Stimulated activated CD4-positive, alpha-beta T cell treated with anti-CD3 and anti-CD28 coated beads, Interleukin-15, amount 100 ng/mL, for 24 hours (primary cell): Measurements from ENCODE around the gene OTUD7B.
"Not testable (repeated sequence)": the region's sequence is repeated elsewhere in the genome, so short reads cannot be mapped to it uniquely, and the experiment has no call there.

ENCODE experiments used
- DNase-seq: peaks from one replicate; pipeline ENCODE4 v3.0.0-alpha.2; 2020

The OTUD7B gene

DNA sequence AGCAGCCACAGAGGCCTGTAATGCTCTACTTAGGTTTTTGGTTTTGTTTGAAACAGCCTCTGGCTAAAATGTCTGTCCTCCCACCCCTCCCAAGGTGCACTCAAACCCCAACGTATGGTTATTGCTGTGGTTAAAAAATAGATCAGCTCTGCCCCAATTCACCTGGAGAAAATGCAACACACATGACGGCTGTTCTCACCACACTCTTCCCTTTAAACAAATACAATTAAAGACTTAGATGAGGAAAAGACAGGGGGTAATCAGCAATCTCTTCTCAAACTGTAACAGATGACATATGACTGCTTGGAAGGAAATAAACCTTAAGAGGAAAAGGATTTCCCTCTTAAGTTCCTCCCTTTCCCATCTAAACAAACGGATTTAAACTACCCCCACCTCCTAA is 67.6 kb downstream of the OTUD7B start:
- no peak for DNase-seq

DNA sequence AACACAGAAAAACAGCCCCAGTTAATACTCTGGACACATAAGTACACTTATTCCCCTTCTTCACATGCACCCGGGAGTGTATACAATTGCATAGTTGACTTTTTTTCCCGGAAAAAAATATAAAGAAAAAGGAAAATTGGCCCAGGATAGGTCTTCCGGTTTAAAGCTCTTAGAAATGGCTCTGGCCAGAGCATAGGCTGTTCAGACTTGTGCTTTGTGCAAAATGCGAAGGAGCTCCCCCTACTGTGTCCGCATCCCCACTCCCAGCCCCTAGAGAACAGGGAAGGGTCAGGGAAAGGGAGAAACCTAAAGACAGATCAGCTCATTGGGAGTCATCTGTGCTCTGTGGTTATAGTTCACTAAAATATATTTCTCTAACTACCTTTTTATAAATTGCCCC is 68.3 kb downstream of the OTUD7B start:
- no peak for DNase-seq

DNA sequence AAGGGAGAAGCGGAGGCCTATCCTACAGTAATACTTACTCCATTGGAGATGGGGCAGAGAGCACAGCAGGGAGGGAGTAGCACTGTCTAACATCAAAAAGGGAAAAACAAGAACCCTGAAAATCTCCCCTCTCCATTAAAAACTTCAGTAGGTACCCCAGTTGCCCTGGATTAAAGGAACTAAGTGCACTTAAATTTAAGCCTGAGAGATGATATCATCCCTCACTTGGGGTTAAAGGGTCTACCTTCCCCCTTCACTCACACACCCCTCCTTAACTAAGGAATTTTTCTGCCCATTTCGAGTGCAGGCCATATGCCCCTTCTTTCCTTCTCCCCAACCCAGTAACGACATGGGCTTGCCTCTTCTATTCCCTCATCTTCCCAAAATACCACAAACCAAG is 70.1 kb downstream of the OTUD7B start:
- DNase-seq: no peak

DNA sequence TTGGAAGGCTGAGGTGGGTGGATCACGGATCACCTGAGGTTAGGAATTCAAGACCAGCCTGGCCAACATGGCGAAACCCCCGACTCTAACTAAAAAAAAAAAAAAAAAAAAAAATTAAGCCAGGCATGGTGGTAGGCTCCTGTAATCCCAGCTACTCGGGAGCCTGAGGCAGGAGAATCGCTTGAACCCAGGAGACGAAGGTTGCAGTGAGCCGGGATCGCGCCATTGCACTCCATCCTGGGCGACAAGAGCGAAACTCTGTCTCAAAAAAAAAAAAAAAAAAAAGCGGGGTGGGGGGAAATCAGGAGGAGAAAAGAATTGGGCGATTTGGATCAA is 71.9 kb downstream of the OTUD7B start:
- not testable (repeated sequence) for DNase-seq

DNA sequence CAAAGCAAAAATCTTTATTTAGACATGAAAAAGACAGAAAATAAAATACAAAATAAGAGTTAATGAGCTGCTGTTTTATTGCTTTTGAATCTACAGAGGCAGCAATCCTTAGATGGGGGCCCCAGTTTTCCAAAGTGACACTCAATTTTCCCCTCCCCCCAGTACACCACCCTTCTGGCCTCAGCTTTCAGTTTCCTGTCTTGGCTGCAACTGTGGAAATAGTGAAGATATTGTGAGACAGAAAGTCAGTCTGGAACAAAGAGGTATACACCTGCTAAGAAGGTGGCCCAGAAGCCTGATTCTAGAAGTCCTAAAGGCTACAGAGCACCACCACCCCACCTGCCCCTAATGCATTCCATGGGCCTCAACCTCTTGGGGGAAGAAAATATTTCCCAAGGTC is 72.8 kb downstream of the OTUD7B start:
- peak; percentile 30 for DNase-seq

DNA sequence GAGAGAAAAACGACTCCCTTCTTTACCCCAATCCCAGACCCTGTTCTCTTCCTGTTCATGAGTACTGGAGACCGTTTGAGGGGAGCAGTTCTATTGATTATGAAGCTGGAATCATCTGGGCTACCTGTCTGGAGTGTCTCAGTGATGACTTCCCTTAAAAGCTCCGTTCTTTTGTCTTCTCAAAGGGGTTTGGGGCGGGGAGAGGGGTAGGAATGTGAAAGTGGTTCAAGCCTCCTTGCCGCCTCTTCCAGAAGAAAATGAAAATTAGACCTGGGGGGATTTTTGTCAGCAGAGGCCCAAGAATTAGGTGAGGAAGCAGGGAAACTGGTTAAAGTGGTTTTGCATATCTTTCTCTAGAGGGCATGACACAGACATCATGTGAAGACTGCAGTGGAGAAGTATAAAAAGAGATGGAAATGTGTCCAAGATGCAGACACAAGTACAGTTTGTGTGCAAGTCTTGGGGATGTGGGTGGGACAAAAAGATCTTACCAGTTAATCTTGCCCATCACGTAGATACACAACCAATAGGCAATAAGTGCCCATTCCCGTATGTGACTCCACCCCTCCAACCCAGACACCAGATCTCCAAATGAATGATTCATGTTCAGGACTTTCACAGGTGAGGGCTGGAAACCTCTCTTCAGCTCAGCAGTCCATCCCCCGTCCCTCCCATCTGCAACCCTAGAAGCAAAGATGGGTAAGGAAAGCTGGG is 73.4 kb downstream of the OTUD7B start:
- DNase-seq: peak; percentile 27

DNA sequence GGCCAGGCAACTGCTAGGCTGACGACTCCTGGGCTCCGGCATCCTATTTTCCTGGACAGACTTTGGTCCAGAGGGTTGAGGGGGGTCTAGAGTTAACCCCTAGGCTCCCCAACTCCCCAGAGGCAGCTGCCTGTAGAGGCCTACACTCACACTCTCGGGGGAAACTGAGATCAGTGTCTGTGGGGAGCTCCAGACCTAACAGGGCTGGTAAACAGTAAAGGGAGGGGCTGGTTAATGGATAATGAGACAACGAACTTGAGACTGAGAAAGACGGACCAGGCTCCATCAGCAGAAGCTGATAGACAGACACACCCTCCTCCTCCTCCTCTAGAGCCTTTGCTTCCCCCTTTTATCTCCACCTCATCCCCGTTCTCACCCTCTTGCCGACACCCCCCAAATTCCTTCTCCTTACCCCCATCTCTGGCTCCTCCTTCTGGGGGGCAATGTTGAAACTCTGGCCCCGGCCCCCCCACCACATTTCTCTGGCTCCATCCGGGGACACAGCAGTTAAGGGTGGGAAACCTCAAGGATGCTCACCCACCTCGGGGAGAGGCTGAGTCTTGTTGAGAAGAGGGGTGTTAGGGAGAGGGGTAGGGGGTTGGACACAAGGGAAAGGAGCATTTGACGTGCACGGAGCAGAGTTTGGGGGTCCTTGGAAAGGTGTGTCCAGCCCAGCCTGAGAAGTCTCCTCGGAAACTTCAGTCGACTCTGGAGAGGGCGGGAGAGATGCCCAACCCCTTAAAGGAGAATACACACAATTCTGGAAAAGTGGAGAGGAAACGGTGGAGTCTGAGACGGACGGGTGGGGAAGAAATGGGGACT is 74.1 kb downstream of the OTUD7B start, which contains the start of gene MTMR11:
TSS of gene MTMR11 (minus strand) at position 710 of the 822 bp plus-strand sequence. CDS start at position 478, 232 bp downstream.
- no peak for DNase-seq

DNA sequence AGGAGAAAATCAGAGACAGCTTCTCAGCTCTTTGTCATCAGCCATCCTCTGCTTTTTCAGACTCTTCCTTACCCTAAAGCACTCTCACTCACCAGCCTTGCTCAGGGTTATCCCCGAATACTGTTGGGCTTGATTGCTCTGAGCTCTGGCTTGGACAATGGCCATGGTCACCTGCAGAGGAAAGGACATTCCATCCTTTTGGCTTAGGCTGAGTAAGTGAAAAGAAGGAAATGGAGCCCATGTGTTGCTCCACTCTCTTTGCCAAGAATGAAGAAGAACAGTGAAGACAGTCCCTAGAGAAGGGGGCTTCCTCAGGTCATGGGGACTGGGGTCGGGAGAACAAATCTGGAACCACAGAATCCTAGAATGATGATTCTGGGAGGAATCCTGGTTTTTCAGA is 76.2 kb downstream of the OTUD7B start:
- no peak for DNase-seq

DNA sequence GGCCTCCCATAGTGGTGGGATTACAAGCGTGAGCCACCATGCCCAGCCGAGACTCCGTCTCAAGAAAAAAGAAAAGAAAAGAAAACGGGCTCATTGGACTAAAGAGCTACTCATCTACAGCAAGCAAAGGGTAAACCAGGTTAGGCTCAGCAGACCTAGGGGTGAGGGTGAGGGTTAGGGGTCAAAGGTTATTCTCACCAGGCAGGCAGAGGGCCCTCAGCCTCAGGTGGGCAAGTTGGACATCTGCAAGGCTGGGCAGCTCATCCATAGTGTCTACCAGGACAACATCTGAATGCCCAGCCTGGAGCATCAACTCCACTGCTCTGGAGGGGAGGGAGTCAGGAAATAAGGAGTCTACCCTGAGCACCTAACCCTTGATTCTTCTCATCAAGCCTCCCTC is 77.3 kb downstream of the OTUD7B start:
- DNase-seq: no peak

DNA sequence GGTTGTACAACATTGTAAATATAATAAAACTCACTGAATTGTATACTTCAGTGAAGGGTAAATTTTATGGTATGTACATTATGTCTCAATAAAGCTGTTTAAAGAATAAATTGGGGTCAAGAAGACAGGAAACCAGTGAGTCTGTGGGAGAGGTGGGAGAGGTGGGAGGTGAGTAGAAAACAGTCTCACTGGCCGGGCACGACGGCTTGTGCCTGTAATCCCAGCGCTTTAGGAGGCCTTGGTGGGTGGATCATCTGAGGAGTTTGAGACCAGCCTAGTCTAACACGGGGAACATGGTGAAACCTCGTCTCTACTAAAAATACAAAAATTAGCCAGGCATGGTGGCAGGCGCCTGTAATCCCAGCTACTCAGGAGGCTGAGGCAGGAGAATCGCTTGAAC is 78.1 kb downstream of the OTUD7B start:
- no peak for DNase-seq

DNA sequence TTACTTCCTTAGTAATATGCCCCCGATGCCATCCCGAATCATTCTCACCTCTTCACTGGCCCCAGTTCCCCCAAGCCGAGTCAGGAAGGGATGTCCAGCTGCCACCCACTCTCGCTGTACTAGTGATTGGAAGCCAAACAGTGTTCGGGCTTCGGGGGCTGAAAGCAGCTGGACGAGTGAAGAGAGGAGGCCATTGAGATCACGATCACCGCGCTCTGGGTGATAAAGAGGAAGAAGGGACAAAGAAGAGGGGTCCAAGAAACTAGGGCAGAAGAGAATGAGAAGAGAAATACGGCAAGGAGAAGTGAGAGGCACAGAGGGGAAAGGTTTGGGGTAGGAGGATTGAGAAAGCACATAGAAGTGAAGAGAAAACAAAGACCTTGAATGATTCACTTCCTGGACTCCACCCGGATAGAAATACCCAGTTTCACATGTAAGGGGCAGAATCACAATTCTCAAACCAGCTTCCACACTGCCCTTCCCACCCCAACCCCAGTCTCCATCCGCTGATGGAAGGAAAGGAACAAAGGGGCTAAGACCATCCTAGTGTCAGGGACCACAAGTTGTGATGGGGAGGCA is 79.2 kb downstream of the OTUD7B start:
- DNase-seq: no peak

DNA sequence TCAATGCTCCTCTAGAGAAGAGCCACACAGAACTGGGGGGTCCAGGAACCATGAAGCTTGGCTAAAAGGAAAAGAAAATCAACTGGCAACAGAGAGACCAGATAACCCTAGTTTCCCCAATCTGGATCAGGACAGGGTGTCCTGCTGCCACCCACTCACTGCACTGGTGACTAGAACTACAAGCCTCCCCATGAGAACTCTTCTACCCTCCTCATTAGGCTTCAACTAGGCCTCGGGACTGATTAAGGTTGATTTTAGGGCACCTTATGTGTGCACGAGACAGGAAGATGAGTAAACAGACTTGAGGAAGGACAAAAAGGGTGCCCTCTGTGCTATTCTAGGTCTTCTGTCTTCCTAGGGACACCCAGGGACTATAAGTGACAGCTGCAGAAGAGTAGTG is 80.7 kb downstream of the OTUD7B start:
- no peak for DNase-seq

DNA sequence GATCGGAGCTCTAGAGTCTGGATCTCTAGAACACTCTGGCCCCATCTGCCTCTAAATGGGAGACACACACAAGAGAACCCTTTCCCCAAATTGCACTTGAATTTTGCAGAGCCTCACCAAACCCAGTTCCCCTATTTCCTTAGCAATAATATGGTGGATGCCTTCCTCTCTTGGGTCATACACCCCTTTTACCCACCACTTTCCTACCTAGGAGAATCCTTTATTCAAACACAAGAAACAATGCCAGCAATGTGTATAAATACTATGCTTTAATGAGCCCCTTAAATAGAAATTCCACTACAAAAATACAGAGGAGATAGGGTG is 82.2 kb downstream of the OTUD7B start:
- no peak for DNase-seq

DNA sequence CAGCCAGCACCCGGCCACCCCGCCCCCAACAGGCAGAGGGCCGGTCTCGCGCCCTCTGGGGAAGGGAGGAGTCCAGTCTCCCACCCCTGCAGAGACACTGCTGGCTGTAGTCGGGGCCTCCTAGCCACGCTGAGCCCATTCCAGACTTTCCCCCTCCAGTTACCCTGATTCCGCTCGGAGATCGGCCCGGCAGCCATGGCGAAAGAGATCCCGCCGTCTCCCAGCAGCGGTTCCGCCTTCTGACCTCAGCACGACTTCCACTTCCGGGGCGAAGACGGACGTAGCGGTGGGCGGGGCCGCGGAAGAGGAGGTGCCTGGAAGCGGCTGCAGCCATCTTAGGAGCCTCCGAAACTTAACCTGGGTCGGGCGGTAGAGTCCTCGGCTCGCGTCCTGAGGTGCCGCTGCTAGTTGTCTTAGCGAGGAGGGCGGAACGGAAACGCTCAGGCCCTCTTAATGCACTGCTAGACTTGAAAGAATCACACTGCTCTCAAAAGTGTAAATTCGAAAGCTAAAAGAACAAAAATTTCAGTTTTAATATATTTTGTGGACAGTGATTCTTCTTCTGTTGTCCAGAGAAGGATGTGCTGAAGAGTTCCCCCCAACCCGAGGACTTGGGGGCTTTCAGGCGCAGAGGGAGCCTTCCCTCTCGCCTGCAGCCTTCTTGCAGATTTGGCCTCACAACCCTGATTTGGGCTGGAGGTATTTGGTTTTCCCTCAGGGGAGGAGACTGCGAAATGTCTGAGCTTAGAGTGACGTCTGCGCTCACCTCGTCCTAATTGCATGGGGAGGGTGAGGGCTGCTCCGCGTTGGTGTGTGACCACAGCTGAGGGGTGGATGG is 82.7 kb downstream of the OTUD7B start, which contains the start of gene SF3B4:
TSS of gene SF3B4 (minus strand) at position 241 of the 838 bp plus-strand sequence. CDS start at position 197, 44 bp downstream.
- DNase-seq: peak; percentile 96

DNA sequence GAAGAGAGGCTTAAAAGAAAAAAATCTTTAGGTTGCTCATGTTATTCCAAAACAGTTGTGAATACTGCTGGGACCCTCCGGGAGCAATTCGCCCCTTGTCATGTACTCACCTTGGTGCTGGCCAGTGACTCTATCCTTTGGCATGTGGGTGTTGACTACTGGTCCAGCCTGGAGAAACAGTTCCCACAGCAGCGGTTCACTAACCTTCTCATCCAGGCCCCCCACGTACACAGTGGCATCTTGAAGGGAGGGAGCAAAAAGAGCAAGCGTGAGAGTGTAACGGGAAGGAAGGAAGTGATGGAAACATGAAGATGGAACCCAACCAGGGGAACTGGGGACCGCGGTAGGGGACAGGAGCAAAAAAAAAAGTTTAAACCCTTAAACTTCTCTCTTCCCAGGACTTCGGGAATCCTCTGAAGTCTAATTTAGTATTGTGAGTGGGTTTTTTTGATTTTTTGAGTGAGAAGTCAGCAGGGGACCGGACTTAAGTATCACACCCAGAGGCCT is 83.4 kb downstream of the OTUD7B start:
- no peak for DNase-seq

DNA sequence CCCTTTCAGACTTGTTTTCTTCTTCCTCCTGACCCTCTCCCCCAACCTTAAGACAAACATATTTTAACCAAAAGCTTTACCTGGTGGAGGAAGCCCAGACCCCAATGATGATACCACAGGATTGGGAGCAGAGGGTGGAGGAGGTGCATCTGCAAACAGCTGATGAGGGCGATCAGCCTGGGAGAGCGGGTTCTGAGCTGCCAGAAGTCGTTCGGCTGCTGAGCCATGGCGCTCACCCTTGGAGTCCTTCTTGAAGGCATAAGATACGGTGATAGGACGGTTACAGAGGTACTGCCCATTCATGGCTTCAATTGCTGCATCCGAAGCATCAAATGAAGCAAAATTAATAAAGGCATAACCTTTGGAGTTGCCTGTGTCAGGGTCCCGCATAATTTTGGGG is 84.2 kb downstream of the OTUD7B start:
- no peak for DNase-seq

DNA sequence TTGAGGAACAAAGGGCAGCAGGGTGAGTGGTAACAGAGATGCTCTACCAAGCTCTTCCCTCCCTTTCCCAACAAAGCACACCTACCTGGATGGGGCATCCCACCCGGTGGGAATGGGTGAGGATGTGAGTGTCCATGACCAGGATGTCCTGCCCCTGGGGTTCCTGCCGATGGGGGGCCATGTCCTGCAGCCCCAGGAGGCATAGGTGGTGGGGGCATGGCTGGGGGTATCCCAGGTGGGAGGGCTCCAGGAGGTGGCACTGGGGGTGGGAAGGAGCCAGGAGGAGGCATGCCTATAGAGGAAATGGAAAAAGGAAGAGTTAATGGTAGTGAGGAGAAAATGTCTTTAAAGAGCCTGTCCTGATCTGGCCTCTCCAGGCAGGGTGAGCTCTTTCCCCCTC is 84.8 kb downstream of the OTUD7B start:
- no peak for DNase-seq

DNA sequence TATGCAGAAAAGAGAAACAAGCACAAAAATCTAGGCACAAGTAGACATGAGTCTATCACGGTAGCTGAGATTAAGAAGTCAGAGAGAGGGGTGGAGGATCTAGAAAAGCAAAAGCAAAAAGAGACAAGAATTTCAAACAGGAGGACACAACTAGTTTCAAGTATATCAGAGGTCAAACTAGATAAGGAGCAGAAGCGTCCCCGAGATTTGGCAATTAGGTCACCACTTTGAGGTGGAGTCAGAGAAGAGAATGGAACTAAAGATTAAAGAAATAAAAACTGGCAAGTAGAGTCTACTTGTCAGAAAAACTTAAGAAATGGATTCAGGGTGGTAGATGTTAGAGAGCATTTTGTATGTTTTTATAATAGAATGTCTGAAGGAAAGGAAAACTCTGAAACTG is 85.2 kb downstream of the OTUD7B start:
- no peak for DNase-seq

DNA sequence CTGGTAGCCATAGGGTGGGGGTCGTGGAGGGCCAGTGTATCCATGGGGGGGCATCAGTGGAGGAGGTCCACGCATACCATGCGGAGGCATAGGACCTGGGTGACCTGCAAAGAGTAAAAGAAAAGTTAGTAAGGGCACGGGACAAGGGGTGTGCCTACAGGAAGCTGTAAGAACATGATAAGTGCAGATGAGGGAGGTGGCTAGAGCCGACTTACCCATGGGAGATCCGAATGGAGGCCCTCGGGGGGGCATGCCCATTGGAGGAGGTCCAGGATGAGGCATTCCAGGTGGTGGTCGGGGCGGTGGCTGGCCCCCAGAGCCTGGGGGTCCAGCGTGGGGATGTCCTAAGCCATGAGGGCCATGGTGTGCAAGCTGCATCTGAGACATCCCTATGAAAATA is 86.9 kb downstream of the OTUD7B start:
- DNase-seq: no peak

DNA sequence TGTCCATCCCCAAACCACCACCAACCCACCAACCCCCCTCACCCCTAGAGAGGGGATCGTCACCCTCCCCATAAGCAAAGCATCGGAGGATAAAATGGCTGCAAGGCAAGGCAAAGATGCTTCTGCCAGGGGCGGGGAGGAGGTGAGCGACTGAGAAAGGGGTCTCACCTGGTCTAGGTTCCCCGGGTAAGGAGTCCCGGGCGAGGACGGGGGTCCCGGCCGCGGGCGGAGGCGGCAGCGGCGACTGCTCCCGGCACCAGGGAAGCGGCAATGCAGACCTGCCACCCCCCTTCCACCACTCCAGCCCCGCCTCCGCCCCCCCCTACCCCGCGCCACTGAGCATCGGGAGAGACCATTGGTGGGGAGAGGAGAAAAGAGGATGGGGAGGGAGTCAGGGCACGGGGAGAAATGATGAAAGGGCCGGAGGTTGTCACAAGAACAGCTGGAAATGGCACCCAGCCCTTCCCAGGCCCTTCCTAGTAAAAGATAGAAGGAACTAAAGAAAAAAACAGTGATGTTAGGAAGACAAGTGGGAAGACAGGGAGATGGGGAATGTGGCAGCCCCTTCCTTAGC is 92.9 kb downstream of the OTUD7B start, which contains the start of gene SV2A:
TSS of gene SV2A (minus strand) at position 274 of the 574 bp plus-strand sequence. CDS start 4,004 bp downstream, outside the sequence.
- peak; percentile 62 for DNase-seq

DNA sequence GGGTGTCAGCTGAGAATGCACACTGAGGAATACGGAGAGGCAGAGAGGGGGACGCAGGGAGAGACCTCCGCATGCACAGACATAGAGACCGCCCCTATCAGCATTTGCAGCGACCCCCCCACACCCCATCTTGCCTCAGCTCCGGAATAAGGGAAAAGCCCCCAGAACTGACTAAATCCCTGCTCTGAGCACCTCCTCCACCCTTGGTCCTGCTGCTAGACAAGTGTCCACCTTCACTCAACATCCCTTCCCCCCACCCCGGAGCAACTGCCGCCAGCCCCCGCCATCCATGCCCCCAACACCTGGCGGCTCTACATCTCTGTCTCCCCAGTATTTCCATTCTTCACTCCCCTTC is 93.7 kb downstream of the OTUD7B start:
- no peak for DNase-seq

DNA sequence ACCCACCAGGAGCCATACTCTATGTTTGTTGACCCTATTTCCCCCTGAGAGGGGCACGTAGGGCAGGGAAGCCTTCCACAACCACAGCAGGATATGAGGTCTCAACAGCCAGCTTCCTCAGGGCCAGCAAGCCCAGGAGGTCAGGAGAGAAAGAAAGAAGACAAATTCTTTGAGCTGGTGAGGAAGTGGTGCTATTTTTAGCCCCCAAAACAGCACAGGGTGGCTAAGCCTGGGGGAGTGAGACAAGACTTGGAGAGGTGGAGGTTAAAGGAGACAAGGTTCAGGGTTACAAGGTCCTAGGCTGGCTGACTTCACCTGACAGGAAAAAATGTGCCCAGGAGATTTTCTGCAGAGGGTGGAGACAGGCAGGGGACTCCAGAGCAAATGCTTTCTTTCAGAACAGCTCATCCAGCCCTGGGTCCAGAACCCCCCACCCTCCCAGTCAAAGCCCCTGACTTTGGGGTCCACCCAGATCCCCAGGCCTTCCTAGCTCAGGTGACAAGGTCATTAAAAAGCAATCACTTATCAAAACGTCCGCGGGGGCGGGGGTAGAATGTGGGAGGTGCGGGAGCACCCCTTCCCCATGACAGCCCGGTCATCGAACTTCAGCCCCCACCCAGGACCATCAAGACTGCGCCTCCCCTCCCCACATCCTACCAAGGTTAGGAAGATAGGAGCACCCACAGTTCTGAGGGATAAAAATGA is 94.2 kb downstream of the OTUD7B start:
- no peak for DNase-seq
